KMS-11 (cell line): ENCODE data around the gene FHIT.

Source experiments
- H2AFZ ChIP-seq: fragments of 200-600 bp; sonication (generic); 2 replicates; pipeline ENCODE4 v1.6.1; 2016; ENCODE audit warnings: antibody characterized with exemption, mixed run types, low read depth
- H3K27ac ChIP-seq: fragments of 200-600 bp; sonication (generic); 2 replicates; pipeline ENCODE4 v1.6.1; 2016; ENCODE audit warnings: mild to moderate bottlenecking, mixed run types
- H3K27me3 ChIP-seq: fragments of 200-600 bp; sonication (generic); 2 replicates; pipeline ENCODE4 v1.6.1; 2017; ENCODE audit warnings: mild to moderate bottlenecking, low read depth, mixed run types, moderate library complexity; ENCODE audit not compliant: insufficient read depth
- H3K36me3 ChIP-seq: fragments of 200-600 bp; sonication (generic); 2 replicates; pipeline ENCODE4 v1.6.1; 2017; ENCODE audit warnings: mild to moderate bottlenecking, mixed run types; ENCODE audit not compliant: insufficient read depth
- H3K4me1 ChIP-seq: fragments of 200-600 bp; sonication (generic); 2 replicates; pipeline ENCODE4 v1.6.1; 2016; ENCODE audit warnings: mild to moderate bottlenecking, low read depth, mixed run types; ENCODE audit not compliant: poor library complexity, severe bottlenecking
- H3K4me2 ChIP-seq: fragments of 200-600 bp; sonication (generic); 2 replicates; pipeline ENCODE4 v1.7.0; 2016; ENCODE audit warnings: mild to moderate bottlenecking, mixed run types
- H3K4me3 ChIP-seq: fragments of 200-600 bp; sonication (generic); IDR thresholded peaks from 2 replicates; pipeline ENCODE4 v1.6.1; 2017; ENCODE audit warnings: low read depth, low read length, mixed read lengths; ENCODE audit not compliant: insufficient read depth
- H3K79me2 ChIP-seq: fragments of 200-600 bp; sonication (generic); 2 replicates; pipeline ENCODE4 v1.6.1; 2016; ENCODE audit warnings: low read depth, mixed run types; ENCODE audit not compliant: insufficient read depth
- H3K9ac ChIP-seq: fragments of 200-600 bp; sonication (generic); 2 replicates; pipeline ENCODE4 v1.6.1; 2016; ENCODE audit warnings: mild to moderate bottlenecking, mixed run types
- H4K20me1 ChIP-seq: fragments of 200-600 bp; sonication (generic); 2 replicates; pipeline ENCODE4 v1.6.1; 2016; ENCODE audit warnings: mild to moderate bottlenecking, mixed run types; ENCODE audit not compliant: insufficient read depth
- TF ChIP-seq, protein P1 (sequence below): fragments of 200-600 bp; sonication (generic); conservative IDR thresholded peaks from 2 replicates; pipeline ENCODE4 v1.6.1; 2017; ENCODE audit warnings: low read depth, mild to moderate bottlenecking, antibody characterized with exemption, low read length, moderate library complexity, mixed read lengths

The FHIT gene

GRCh38 chr3:60250206-60250605, 1001.0 kb downstream of the FHIT start:
- Histone ChIP-seq H4K20me1 (no peaks in the 10 kb centered on the region), H2AFZ (no peak overlapping the region), H3K36me3 (no peaks in the 10 kb centered on the region), H3K27ac (no peak overlapping the region), H3K9ac (no peak overlapping the region), H3K4me3 (no peak overlapping the region), H3K79me2 (no peaks in the 10 kb centered on the region), H3K4me2 (no peak overlapping the region), H3K4me1 (no peaks in the 10 kb centered on the region), H3K27me3 (no peaks in the 10 kb centered on the region)
- TF ChIP-seq, protein P1, sequence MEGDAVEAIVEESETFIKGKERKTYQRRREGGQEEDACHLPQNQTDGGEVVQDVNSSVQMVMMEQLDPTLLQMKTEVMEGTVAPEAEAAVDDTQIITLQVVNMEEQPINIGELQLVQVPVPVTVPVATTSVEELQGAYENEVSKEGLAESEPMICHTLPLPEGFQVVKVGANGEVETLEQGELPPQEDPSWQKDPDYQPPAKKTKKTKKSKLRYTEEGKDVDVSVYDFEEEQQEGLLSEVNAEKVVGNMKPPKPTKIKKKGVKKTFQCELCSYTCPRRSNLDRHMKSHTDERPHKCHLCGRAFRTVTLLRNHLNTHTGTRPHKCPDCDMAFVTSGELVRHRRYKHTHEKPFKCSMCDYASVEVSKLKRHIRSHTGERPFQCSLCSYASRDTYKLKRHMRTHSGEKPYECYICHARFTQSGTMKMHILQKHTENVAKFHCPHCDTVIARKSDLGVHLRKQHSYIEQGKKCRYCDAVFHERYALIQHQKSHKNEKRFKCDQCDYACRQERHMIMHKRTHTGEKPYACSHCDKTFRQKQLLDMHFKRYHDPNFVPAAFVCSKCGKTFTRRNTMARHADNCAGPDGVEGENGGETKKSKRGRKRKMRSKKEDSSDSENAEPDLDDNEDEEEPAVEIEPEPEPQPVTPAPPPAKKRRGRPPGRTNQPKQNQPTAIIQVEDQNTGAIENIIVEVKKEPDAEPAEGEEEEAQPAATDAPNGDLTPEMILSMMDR, result no peak

DNA sequence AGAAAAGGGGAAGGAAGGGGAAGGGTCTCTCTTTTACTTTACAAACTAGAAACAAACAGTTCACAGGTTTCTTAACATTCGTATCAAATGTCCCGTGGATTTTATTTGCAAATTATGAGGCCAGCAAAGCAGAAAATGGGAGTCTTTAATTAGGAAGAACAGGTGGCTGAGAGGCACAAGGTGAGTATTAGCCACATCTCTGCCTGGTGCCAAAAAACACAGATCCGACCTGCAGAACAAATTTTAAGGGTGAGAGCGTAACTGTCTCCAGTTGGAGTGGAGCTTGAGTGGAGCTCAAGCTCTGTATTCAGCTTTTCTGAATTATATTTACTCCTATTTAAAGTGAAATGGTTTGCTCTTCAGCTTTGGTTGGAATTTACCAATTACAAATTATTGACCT, 1004.9 kb downstream of the FHIT start:
- Histone ChIP-seq H3K27me3 (no peaks in the 10 kb centered on the region), H3K4me1 (no peaks in the 10 kb centered on the region), H3K4me3 (no peak overlapping the region), H4K20me1 (no peaks in the 10 kb centered on the region), H2AFZ (no peak overlapping the region), H3K27ac (no peak overlapping the region), H3K36me3 (no peaks in the 10 kb centered on the region), H3K4me2 (no peak overlapping the region), H3K9ac (no peak overlapping the region), H3K79me2 (no peaks in the 10 kb centered on the region)
- TF ChIP-seq, protein P1, result no peak

- Histone ChIP-seq H3K4me3 (no peak overlapping the region), H3K27me3 (no peaks in the 10 kb centered on the region), H2AFZ (no peak overlapping the region), H3K27ac (no peak overlapping the region), H3K36me3 (no peaks in the 10 kb centered on the region), H3K9ac (no peak overlapping the region), H3K4me2 (no peak overlapping the region), H3K4me1 (no peaks in the 10 kb centered on the region), H3K79me2 (no peaks in the 10 kb centered on the region), H4K20me1 (no peaks in the 10 kb centered on the region)
- TF ChIP-seq, protein P1, result no peak
Measured at GRCh38 chr3:60243456-60243855, 1007.8 kb downstream of the FHIT start.

- Histone ChIP-seq H2AFZ (no peak overlapping the region), H3K27me3 (no peaks in the 10 kb centered on the region), H3K36me3 (no peaks in the 10 kb centered on the region), H4K20me1 (no peaks in the 10 kb centered on the region), H3K27ac (no peak overlapping the region), H3K4me3 (no peak overlapping the region), H3K4me1 (no peaks in the 10 kb centered on the region), H3K9ac (no peak overlapping the region), H3K4me2 (no peak overlapping the region), H3K79me2 (no peaks in the 10 kb centered on the region)
- TF ChIP-seq, protein P1, result no peak
Measured at GRCh38 chr3:60240492-60240891, 1010.8 kb downstream of the FHIT start.
